Activated CD8-positive, alpha-beta T cell treated with anti-CD3 and anti-CD28 coated beads for 36 hours (primary cell): ENCODE measurements around the gene LPP. TPM values are rescaled to one million over a fixed set of nuclear protein-coding genes. Genes with fewer than 3 reads are reported as not detected.
A peak's percentile ranks its signal among the peaks of the same experiment; 100 is the strongest.
"Not testable (repeated sequence)": the region's sequence is repeated elsewhere in the genome, so short reads cannot be mapped to it uniquely, and the experiment has no call there.

Experiments
- ATAC-seq: fragments of 200-7000 bp; cut with Tn5 transposase; one replicate; pipeline ENCODE4 v1.10.0; 2021; ENCODE audit warnings: mild to moderate bottlenecking, moderate library complexity
- CTCF ChIA-PET: fragments of 350-600 bp; sonication (Branson Sonifier 250); formaldehyde crosslinking; loops from one replicate; lab custom pipeline; 2021; ENCODE audit warnings: antibody characterized with exemption; lab: Charles Lee
- POLR2A ChIA-PET: fragments of 350-600 bp; sonication (Branson Sonifier 250); formaldehyde crosslinking; loops from one replicate; lab custom pipeline; 2021; ENCODE audit warnings: antibody characterized with exemption; lab: Charles Lee
- DNase-seq: peaks from one replicate; pipeline ENCODE4 v3.0.0-alpha.2; 2020
- H3K27ac Mint-ChIP-seq: one replicate; pipeline ENCODE4 v1.8.0; 2021; ENCODE audit warnings: mild to moderate bottlenecking, mixed read lengths
- H3K27me3 Mint-ChIP-seq: one replicate; pipeline ENCODE4 v1.8.0; 2021; ENCODE audit warnings: mixed read lengths
- H3K36me3 Mint-ChIP-seq: one replicate; pipeline ENCODE4 v1.8.0; 2021; ENCODE audit warnings: low read depth, mixed read lengths
- H3K4me1 Mint-ChIP-seq: one replicate; pipeline ENCODE4 v1.8.0; 2021; ENCODE audit warnings: low read depth, mixed read lengths
- H3K4me3 Mint-ChIP-seq: one replicate; pipeline ENCODE4 v1.8.0; 2021; ENCODE audit warnings: mild to moderate bottlenecking, moderate library complexity, mixed read lengths
- H3K9me3 Mint-ChIP-seq: one replicate; pipeline ENCODE4 v1.8.0; 2021; ENCODE audit warnings: mixed read lengths
- CTCF ChIP-seq: fragments of 200-600 bp; IDR thresholded peaks from one replicate; pipeline ENCODE4 v1.8.0; 2022; ENCODE audit warnings: antibody characterized with exemption, mild to moderate bottlenecking
- intact Hi-C: fragments of 100-400 bp; cut with micrococcal nuclease; formaldehyde crosslinking; loops from one replicate; pipeline ENCODE4 v1.10.0; 2022
- total RNA-seq, 2 experiments: library from RNA; stranded (reverse); gene quantifications; one replicate each; pipeline ENCODE4 v1.2.3, GENCODE V29; 2021

Gene LPP
- total RNA-seq, 2 experiments from 2014 or later, result 16.4 to 22.6 TPM

- ChIA-PET CTCF (interaction anchor here (1.4 kb wide), 1 partner anchor 865 kb away, joined by 4 read pairs; no protein-coding TSS in a partner anchor), POLR2A (no interaction called here)
- Mint-ChIP-seq H3K4me3 (no peak overlapping the region), H3K36me3 (peaks cover 17% of the 10 kb centered on the region), H3K27ac (no peak overlapping the region), H3K4me1 (peaks cover 12% of the 10 kb centered on the region), H3K9me3 (peaks cover 9% of the 10 kb centered on the region), H3K27me3 (no peaks in the 10 kb centered on the region)
- no peak for ATAC-seq
- DNase-seq, result no peak
- intact Hi-C loops, result no loop called here
- TF ChIP-seq CTCF, result no peak
These were observed 451.3 kb downstream of the LPP start for GRCh38 chr3:188605231-188605630.

GRCh38 chr3:188605905-188606304 lies 451.9 kb downstream of the LPP start:
- POLR2A ChIA-PET, result no interaction called here
- ATAC-seq (no peak), DNase-seq (no peak)
- H3K4me3 Mint-ChIP-seq, result no peak overlapping the region
- peaks cover 9% of the 10 kb centered on the region for H3K9me3 Mint-ChIP-seq
- H3K36me3 Mint-ChIP-seq, result peaks cover 23% of the 10 kb centered on the region
- no peaks in the 10 kb centered on the region for H3K27me3 Mint-ChIP-seq
- no peak for TF ChIP-seq CTCF
- H3K27ac Mint-ChIP-seq, result no peak overlapping the region
- peaks cover 12% of the 10 kb centered on the region for H3K4me1 Mint-ChIP-seq
- intact Hi-C loops, result no loop called here
- CTCF ChIA-PET, result interaction anchor here (1.4 kb wide), 1 partner anchor 865 kb away, joined by 4 read pairs; no protein-coding TSS in a partner anchor

GRCh38 chr3:188607805-188608315 lies 453.9 kb downstream of the LPP start:
- Mint-ChIP-seq H3K36me3 (peaks cover 26% of the 10 kb centered on the region), H3K27ac (no peak overlapping the region), H3K9me3 (peaks cover 9% of the 10 kb centered on the region), H3K4me1 (peaks cover 12% of the 10 kb centered on the region), H3K27me3 (no peaks in the 10 kb centered on the region), H3K4me3 (no peak overlapping the region)
- POLR2A ChIA-PET, result interaction anchor here (0.5 kb wide), 1 partner anchor 248 kb away, joined by 3 read pairs; no protein-coding TSS in a partner anchor
- ATAC-seq (peak; percentile 61), DNase-seq (no peak)
- intact Hi-C loops, result no loop called here
- no peak for TF ChIP-seq CTCF
- CTCF ChIA-PET, result interaction anchor here (1.3 kb wide), 1 partner anchor 141 kb away, joined by 3 read pairs; no protein-coding TSS in a partner anchor

- H3K36me3 Mint-ChIP-seq, result peaks cover 26% of the 10 kb centered on the region
- POLR2A ChIA-PET, result no interaction called here
- peaks cover 9% of the 10 kb centered on the region for H3K9me3 Mint-ChIP-seq
- no peak overlapping the region for H3K27ac Mint-ChIP-seq
- peaks cover 12% of the 10 kb centered on the region for H3K4me1 Mint-ChIP-seq
- ATAC-seq (no peak), DNase-seq (no peak)
- TF ChIP-seq CTCF, result no peak
- intact Hi-C loops, result no loop called here
- H3K27me3 Mint-ChIP-seq, result no peaks in the 10 kb centered on the region
- CTCF ChIA-PET, result interaction anchor here (1.3 kb wide), 1 partner anchor 141 kb away, joined by 3 read pairs; no protein-coding TSS in a partner anchor
- H3K4me3 Mint-ChIP-seq, result no peak overlapping the region
These were observed 454.4 kb downstream of the LPP start for GRCh38 chr3:188608401-188608800.

- intact Hi-C loops, CTCF ChIA-PET, ATAC-seq, H3K9me3 Mint-ChIP-seq, H3K4me1 Mint-ChIP-seq, H3K4me3 Mint-ChIP-seq, H3K27me3 Mint-ChIP-seq, DNase-seq, H3K27ac Mint-ChIP-seq: not testable (repeated sequence)
- H3K36me3 Mint-ChIP-seq, result peaks cover 25% of the 10 kb centered on the region
- POLR2A ChIA-PET, result interaction anchor here (0.6 kb wide), 1 partner anchor 1786 kb away, joined by 3 read pairs; no protein-coding TSS in a partner anchor
These were observed 459.8 kb downstream of the LPP start for GRCh38 chr3:188613721-188614120.
